H1 (cell line): ENCODE data around the gene CALHM2. TPM values are rescaled to one million over a fixed set of nuclear protein-coding genes. Genes with fewer than 3 reads are reported as not detected.

Experiments
- CTCF ChIA-PET: fragments of 300-600 bp; sonication (Branson Sonifier 250); formaldehyde crosslinking; loops from one replicate; lab custom pipeline; 2021; ENCODE audit not compliant: partially characterized antibody; lab: Charles Lee
- POLR2A ChIA-PET: fragments of 300-600 bp; sonication (Branson Sonifier 250); formaldehyde crosslinking; loops from one replicate; lab custom pipeline; 2021; ENCODE audit warnings: inconsistent platforms; ENCODE audit not compliant: partially characterized antibody; lab: Charles Lee
- DNase-seq, 2 experiments: peaks; one replicate each; pipeline versions ENCODE4 v3.0.0 to v3.0.0-alpha.2; 2010 to 2022; ENCODE audit warnings: low spot score in 2 of 2, low read depth in 1 of 2, mixed read lengths in 1 of 2
- FAIRE-seq: peaks from 2 replicates; lab custom pipeline; 2011; peaks lifted over from hg19 to GRCh38; lab: Jason Lieb, UNC
- H2AFZ ChIP-seq: 2 replicates; pipeline ENCODE4 v1.8.1; 2012; ENCODE audit warnings: low read length, inconsistent platforms
- H2AK5ac ChIP-seq: 2 replicates; pipeline ENCODE4 v1.6.1; 2013; ENCODE audit warnings: low read depth, low read length
- H2BK120ac ChIP-seq: replicated peaks from 2 replicates; pipeline ENCODE3; 2013; ENCODE audit warnings: low read depth, low read length, inconsistent platforms
- H2BK12ac ChIP-seq: 2 replicates; pipeline ENCODE4 v1.6.1; 2013; ENCODE audit warnings: low read depth, low read length
- H2BK15ac ChIP-seq: 2 replicates; pipeline ENCODE4 v1.6.1; 2013; ENCODE audit warnings: low read length
- H2BK20ac ChIP-seq: 2 replicates; pipeline ENCODE4 v1.6.1; 2013; ENCODE audit warnings: low read length
- H2BK5ac ChIP-seq: 2 replicates; pipeline ENCODE4 v1.6.1; 2013; ENCODE audit warnings: low read depth, low read length
- H3K14ac ChIP-seq: 2 replicates; pipeline ENCODE4 v1.6.1; 2013; ENCODE audit warnings: inconsistent platforms; ENCODE audit not compliant: insufficient read length
- H3K18ac ChIP-seq: 2 replicates; pipeline ENCODE4 v1.6.1; 2013; ENCODE audit warnings: low read length; ENCODE audit errors: extremely low read depth
- H3K23ac ChIP-seq: 2 replicates; pipeline ENCODE4 v1.6.1; 2013; ENCODE audit warnings: inconsistent platforms; ENCODE audit not compliant: insufficient read length
- H3K23me2 ChIP-seq: 2 replicates; pipeline ENCODE4 v1.6.1; 2013; ENCODE audit warnings: low read depth, low read length
- H3K27ac ChIP-seq: 2 replicates; pipeline ENCODE4 v1.6.1; 2011; ENCODE audit warnings: low read depth, low read length, inconsistent platforms
- H3K27me3 ChIP-seq, 4 experiments: replicated peaks in 1 of 4; 1 replicate in 1 of 4; 2 replicates in 3 of 4; pipeline versions ENCODE4 v1.6.1 to v1.8.1; 2011 to 2013; ENCODE audit warnings: low read length in 3 of 4, mild to moderate bottlenecking in 3 of 4, inconsistent platforms in 2 of 4, mixed read lengths in 2 of 4, moderate library complexity in 1 of 4; ENCODE audit not compliant: control insufficient read depth in 3 of 4, insufficient read depth in 3 of 4; ENCODE audit errors: extremely low read depth in 1 of 4
- H3K36me3 ChIP-seq, 4 experiments: 2 replicates each; pipeline versions ENCODE4 v1.6.1 to v1.8.1; 2011 to 2013; ENCODE audit warnings: mild to moderate bottlenecking in 4 of 4, low read length in 3 of 4, moderate library complexity in 2 of 4, control low read depth in 1 of 4, inconsistent platforms in 1 of 4; ENCODE audit not compliant: insufficient read depth in 4 of 4, control insufficient read depth in 2 of 4
- H3K4ac ChIP-seq: replicated peaks from 2 replicates; pipeline ENCODE3; 2013; ENCODE audit warnings: low read length, low read depth, mixed read lengths, inconsistent platforms; ENCODE audit not compliant: insufficient read length
- H3K4me1 ChIP-seq, 4 experiments: replicated peaks in 1 of 4; 1 replicate in 1 of 4; 2 replicates in 3 of 4; pipeline versions ENCODE4 v1.6.1 to v1.8.1; 2011 to 2013; ENCODE audit warnings: low read length in 3 of 4, inconsistent platforms in 2 of 4, mixed read lengths in 1 of 4; ENCODE audit not compliant: insufficient read depth in 4 of 4, control insufficient read depth in 3 of 4
- H3K4me2 ChIP-seq, 2 experiments: 2 replicates each; pipeline versions ENCODE4 v1.6.1 to v1.8.1; 2011 to 2013; ENCODE audit warnings: low read depth in 2 of 2, low read length in 2 of 2, control low read depth in 1 of 2, inconsistent platforms in 1 of 2, mild to moderate bottlenecking in 1 of 2; ENCODE audit not compliant: insufficient read depth in 1 of 2
- H3K4me3 ChIP-seq, 4 experiments: fragments of 200-600, 300-600 bp in 1 of 4; sonication (generic), shearing (Covaris generic), sonication (Bioruptor Twin) in 1 of 4; 2 replicates each; pipeline versions ENCODE4 v1.5.1 to v1.8.1; 2011 to 2016; ENCODE audit warnings: low read length in 4 of 4, low read depth in 3 of 4, control low read depth in 2 of 4, inconsistent platforms in 2 of 4, mild to moderate bottlenecking in 2 of 4, mixed read lengths in 1 of 4, moderate library complexity in 1 of 4; ENCODE audit not compliant: insufficient read depth in 2 of 4; ENCODE audit errors: extremely low read depth in 1 of 4
- H3K56ac ChIP-seq: replicated peaks from 2 replicates; pipeline ENCODE3; 2013; ENCODE audit warnings: low read depth, mild to moderate bottlenecking, mixed read lengths, low read length, inconsistent platforms; ENCODE audit not compliant: insufficient read length
- H3K79me1 ChIP-seq: 2 replicates; pipeline ENCODE4 v1.6.1; 2013; ENCODE audit warnings: low read depth, low read length, control low read depth
- H3K79me2 ChIP-seq, 2 experiments: 2 replicates each; pipeline versions ENCODE4 v1.6.1 to v1.8.1; 2012 to 2013; ENCODE audit warnings: low read length in 2 of 2, mild to moderate bottlenecking in 2 of 2, inconsistent platforms in 1 of 2; ENCODE audit not compliant: insufficient read depth in 2 of 2, control insufficient read depth in 1 of 2
- H3K9ac ChIP-seq, 4 experiments: replicated peaks in 1 of 4; 1 replicate in 1 of 4; 2 replicates in 3 of 4; pipeline versions ENCODE4 v1.6.1 to v1.8.1; 2011 to 2013; ENCODE audit warnings: low read depth in 3 of 4, low read length in 3 of 4, control low read depth in 2 of 4, mild to moderate bottlenecking in 2 of 4, moderate library complexity in 2 of 4, inconsistent platforms in 1 of 4; ENCODE audit errors: extremely low read depth in 1 of 4
- H3K9me3 ChIP-seq, 2 experiments: 2 replicates each; pipeline versions ENCODE4 v1.6.1 to v1.8.1; 2012 to 2013; ENCODE audit warnings: mild to moderate bottlenecking in 2 of 2, moderate library complexity in 2 of 2, control low read depth in 1 of 2, inconsistent platforms in 1 of 2, low read depth in 1 of 2, low read length in 1 of 2, mixed read lengths in 1 of 2; ENCODE audit not compliant: insufficient read depth in 2 of 2
- H4K20me1 ChIP-seq, 2 experiments: replicated peaks in 1 of 2; 2 replicates each; pipeline versions ENCODE3 to v1.8.1; 2011 to 2013; ENCODE audit warnings: inconsistent platforms in 2 of 2, low read length in 2 of 2, mild to moderate bottlenecking in 1 of 2; ENCODE audit not compliant: insufficient read depth in 2 of 2, control insufficient read depth in 1 of 2
- H4K5ac ChIP-seq: 2 replicates; pipeline ENCODE4 v1.6.1; 2013; ENCODE audit warnings: low read length, low read depth, mixed read lengths, inconsistent platforms; ENCODE audit not compliant: insufficient read length
- H4K8ac ChIP-seq: 2 replicates; pipeline ENCODE4 v1.8.0; 2013; ENCODE audit warnings: mild to moderate bottlenecking, moderate library complexity, low read length, inconsistent platforms; ENCODE audit not compliant: insufficient read depth; ENCODE audit errors: extremely low read depth
- H4K91ac ChIP-seq: replicated peaks from 2 replicates; pipeline ENCODE3; 2013; ENCODE audit warnings: low read length, mixed read lengths, inconsistent platforms; ENCODE audit not compliant: insufficient read length
- ASH2L ChIP-seq: fragments of 200-600, 300-600 bp; sonication (generic); IDR thresholded peaks from one replicate; pipeline ENCODE4 v1.7.1; 2017; ENCODE audit warnings: low read length
- ATF2 ChIP-seq: IDR thresholded peaks from 2 replicates; pipeline ENCODE4 v1.6.1; 2012; ENCODE audit warnings: low read length, inconsistent platforms
- BACH1 ChIP-seq: IDR thresholded peaks from 2 replicates; pipeline ENCODE4 v1.6.1; 2012; ENCODE audit warnings: low read length, improper control_type of control experiment
- E2F6 ChIP-seq: IDR thresholded peaks from 2 replicates; pipeline ENCODE4 v1.6.1; 2012; ENCODE audit warnings: inconsistent platforms
- GABPA ChIP-seq: IDR thresholded peaks from 2 replicates; pipeline ENCODE4 v1.6.1; 2011; ENCODE audit warnings: mild to moderate bottlenecking, low read length, moderate library complexity, borderline replicate concordance; ENCODE audit not compliant: insufficient read depth
- KDM1A ChIP-seq: fragments of 200-600, 300-600 bp; sonication (generic); IDR thresholded peaks from 2 replicates; pipeline ENCODE4 v1.7.1; 2016; ENCODE audit warnings: mild to moderate bottlenecking, low read length, borderline replicate concordance
- KDM5A ChIP-seq: fragments of 200-600 bp; IDR thresholded peaks from 2 replicates; pipeline ENCODE4 v1.7.1; 2012; ENCODE audit warnings: mild to moderate bottlenecking, low read length, inconsistent platforms, mixed read lengths
- POLR2AphosphoS5 ChIP-seq: IDR thresholded peaks from 2 replicates; pipeline ENCODE4 v1.6.1; 2011; ENCODE audit warnings: low read depth, low read length
- RXRA ChIP-seq: IDR thresholded peaks from 2 replicates; pipeline ENCODE4 v1.6.1; 2011; ENCODE audit warnings: low read depth, mild to moderate bottlenecking, low read length, moderate library complexity; ENCODE audit not compliant: insufficient read depth
- SIN3A ChIP-seq, 2 experiments: IDR thresholded peaks in 1 of 2; conservative IDR thresholded peaks in 1 of 2; 2 replicates each; pipeline ENCODE4 v1.6.1; 2011 to 2012; ENCODE audit warnings: low read length in 2 of 2, improper control_type of control experiment in 1 of 2, low read depth in 1 of 2, mild to moderate bottlenecking in 1 of 2
- SP4 ChIP-seq: IDR thresholded peaks from 2 replicates; pipeline ENCODE4 v1.6.1; 2012; ENCODE audit warnings: low read length, inconsistent platforms
- TAF1 ChIP-seq: IDR thresholded peaks from 2 replicates; pipeline ENCODE4 v1.6.1; 2011; ENCODE audit warnings: mild to moderate bottlenecking, low read depth, low read length
- WGBS, 2 experiments: shearing (Covaris generic) in 1 of 2; methylation state at CpG; one replicate each; pipeline versions ENCODE4 v1.1.6 to v1.1.7; 2013 to 2015; ENCODE audit warnings: low lambda C conversion rate in 2 of 2, mixed read lengths in 2 of 2, inconsistent platforms in 1 of 2, low coverage in 1 of 2, missing lambda C conversion rate in 1 of 2; ENCODE audit not compliant: insufficient replicate concordance in 2 of 2, insufficient coverage in 1 of 2, insufficient read length in 1 of 2; ENCODE audit errors: extremely low coverage in 1 of 2, missing lambda C conversion rate in 1 of 2; 5-methylcytosine and 5-hydroxymethylcytosine counted together
- polyA plus RNA-seq, 7 experiments: library from polyadenylated mRNA; depleted of rRNA in 3 of 7; stranded (reverse) in 5 of 7; unstranded in 2 of 7; fragments of >200 nt in 5 of 7; fragments of 200-250 nt in 2 of 7; gene quantifications; 1 replicate in 5 of 7; 2 replicates in 1 of 7; 4 replicates in 1 of 7; pipeline versions ENCODE4 v1.2.1 to v1.2.3, GENCODE V29; 2011 to 2013; ENCODE audit warnings: missing spikeins in 2 of 7, mixed read lengths in 2 of 7
- total RNA-seq: library from RNA; stranded (reverse); fragmentation: NEBNext Ultra II Directional; extraction: Animal tissue kit (Norgen Biotek cat#: 25700); gene quantifications from 2 replicates; pipeline ENCODE4 v1.2.1, GENCODE V29; 2021

CALHM2 gene
- total and polyA plus RNA-seq, 2 of the 8 experiments (the other 6 are each of a cell fraction or from before 2014, with no cell fraction given): 1.2 to 2.4 TPM

GRCh38 chr10:103478671-103479070, 26.5 kb upstream of the CALHM2 start:
- no peak overlapping the region for H4K5ac ChIP-seq
- no peaks in the 10 kb centered on the region for H4K20me1 ChIP-seq
- H3K9ac ChIP-seq: no peak overlapping the region; a peak in 1 of 7 replicates
- DNase-seq (no peak), FAIRE-seq (no peak)
- peaks cover 0 to 12% (median 7%) of the 10 kb centered on the region in 4 experiments; a peak in 5 of 7 replicates for H3K4me1 ChIP-seq
- no peak overlapping the region for H3K27ac ChIP-seq
- CTCF ChIA-PET: interaction anchor here (0.9 to 6.3 kb wide), 7 partner anchors 24 to 145 kb away, joined by 3 to 34 read pairs (median 4); partner anchors contain the start of gene CALHM2
- no peak overlapping the region for H2BK5ac ChIP-seq
- no peak overlapping the region for H2BK12ac ChIP-seq
- H3K18ac ChIP-seq: no peak overlapping the region
- no peaks in the 10 kb centered on the region for H3K9me3 ChIP-seq
- no peaks in the 10 kb centered on the region for H3K79me2 ChIP-seq
- H3K23me2 ChIP-seq: peaks cover 4% of the 10 kb centered on the region; the same call in 1 of the 2 replicates
- H4K8ac ChIP-seq: 0 out of 2 replicates have a peak overlapping the region, but pooled peaks have one; percentile 35
- no peak overlapping the region for H2AK5ac ChIP-seq
- H2BK20ac ChIP-seq: no peak overlapping the region
- H3K4me3 ChIP-seq: no peak overlapping the region
- H3K23ac ChIP-seq: no peak overlapping the region
- H3K4me2 ChIP-seq: no peak overlapping the region
- whole genome bisulfite sequencing, 2 experiments: 93% methylated on average over 22 of the region's 22 CpGs; no CpG with 5 or more reads in 1 of the 2 experiments
- no peak overlapping the region for H2BK120ac ChIP-seq
- POLR2A ChIA-PET: interaction anchor here (1.2 kb wide), 1 partner anchor 25 kb away, joined by 3 read pairs; no protein-coding TSS in a partner anchor
- H3K27me3 ChIP-seq: no peaks in the 10 kb centered on the region; a peak in 2 of 7 replicates
- H4K91ac ChIP-seq: no peak overlapping the region
- H3K79me1 ChIP-seq: no peaks in the 10 kb centered on the region
- no peak overlapping the region for H3K56ac ChIP-seq
- no peak overlapping the region for H3K4ac ChIP-seq
- H3K36me3 ChIP-seq: no peaks in the 10 kb centered on the region
- 0 out of 2 replicates have a peak overlapping the region, but pooled peaks have one; percentile 6 for H2BK15ac ChIP-seq
- H2AFZ ChIP-seq: no peak overlapping the region
- no peak overlapping the region for H3K14ac ChIP-seq
- TF ChIP-seq SP4 (no peak), KDM5A (no peak), TAF1 (no peak), E2F6 (no peak), SIN3A (conservative IDR thresholded peaks at IDR 0.05 in 1 of 2, IDR thresholded peaks at IDR 0.05 in 1 of 2; ENCODE audit: low read depth in 1 of 2, low read length in 2 of 2) (no peak), RXRA (no peak), ASH2L (no peak), POLR2AphosphoS5 (no peak), KDM1A (no peak), GABPA (no peak), BACH1 (no peak), ATF2 (no peak)
